EL (cell line): ENCODE data around the gene METTL25B.
A peak's percentile ranks its signal among the peaks of the same experiment; 100 is the strongest.

Experiments
- DNase-seq: peaks from one replicate; pipeline ENCODE4 v3.0.0-alpha.2; 2016

METTL25B gene

GRCh38 chr1:156773607-156774006 is 45.3 kb downstream of the METTL25B start:
- no peak for DNase-seq

GRCh38 chr1:156775799-156776198 is 47.5 kb downstream of the METTL25B start:
- no peak for DNase-seq

DNA sequence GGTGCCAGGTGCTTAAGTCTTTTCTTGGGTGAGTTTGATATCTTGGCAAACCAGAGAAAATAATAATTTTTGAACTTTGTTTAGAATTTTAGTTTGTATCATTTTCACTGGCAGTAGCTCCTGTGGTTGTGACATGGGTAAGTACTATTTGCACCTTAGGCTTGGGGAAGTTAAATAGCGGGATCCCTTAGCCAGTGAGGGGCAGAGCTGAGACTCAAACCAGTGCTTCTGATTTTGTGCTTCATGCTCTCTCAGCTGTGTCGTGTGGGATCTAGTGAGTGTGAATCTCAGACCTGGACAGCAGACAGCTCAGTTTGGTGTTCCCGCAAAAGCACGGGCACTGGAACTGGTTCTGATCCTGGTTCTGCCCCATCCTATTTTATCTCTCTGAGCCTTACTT is 48.7 kb downstream of the METTL25B start:
- DNase-seq = no peak

DNA sequence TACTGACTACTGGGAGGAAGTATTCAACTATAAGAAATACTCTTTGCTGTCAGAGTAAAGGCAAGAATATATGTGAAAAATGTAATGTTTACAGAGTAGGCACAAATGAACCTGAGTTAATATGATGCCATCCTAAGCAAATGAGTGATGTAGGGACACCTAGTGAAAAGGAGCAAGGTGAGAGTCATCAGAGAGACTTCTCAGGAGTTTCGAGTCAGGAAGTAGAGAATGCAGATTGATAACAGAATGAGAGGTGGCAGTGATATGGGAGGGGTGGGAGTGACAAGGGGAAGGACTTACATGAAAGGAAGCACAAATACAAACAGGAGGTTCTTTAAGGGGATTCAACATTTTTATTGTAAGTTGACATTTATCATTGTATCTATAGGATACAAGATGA is 49.3 kb downstream of the METTL25B start:
- DNase-seq = no peak

DNA sequence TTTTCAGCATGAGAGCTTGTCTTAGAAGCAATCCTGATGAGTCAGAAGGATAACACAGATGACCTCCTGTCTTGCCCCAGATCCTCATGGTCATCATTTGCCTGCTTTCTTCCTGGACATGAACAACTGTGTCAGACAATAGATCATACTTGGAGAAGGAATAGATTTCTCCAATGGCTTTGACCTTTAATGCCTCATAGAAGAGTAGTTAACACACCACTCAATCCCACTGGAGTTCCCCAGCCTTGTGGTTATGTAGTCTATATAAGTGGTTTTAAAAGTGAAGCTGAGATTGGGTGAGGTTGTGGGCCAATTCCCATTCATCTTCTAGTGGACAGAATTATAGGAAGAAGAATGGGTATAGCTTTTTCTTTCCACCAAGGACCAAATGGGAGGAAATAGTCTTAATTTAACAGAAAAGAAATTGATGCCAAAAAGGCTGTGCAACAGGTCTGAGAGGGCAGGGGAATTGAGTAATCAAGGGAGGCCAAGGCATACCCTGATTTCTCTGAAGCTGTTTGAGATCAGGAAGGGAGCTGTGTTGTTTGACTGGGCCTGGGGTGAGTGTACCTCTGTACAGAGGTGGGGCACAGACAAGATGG is 53.4 kb downstream of the METTL25B start:
- peak; percentile 63 for DNase-seq

DNA sequence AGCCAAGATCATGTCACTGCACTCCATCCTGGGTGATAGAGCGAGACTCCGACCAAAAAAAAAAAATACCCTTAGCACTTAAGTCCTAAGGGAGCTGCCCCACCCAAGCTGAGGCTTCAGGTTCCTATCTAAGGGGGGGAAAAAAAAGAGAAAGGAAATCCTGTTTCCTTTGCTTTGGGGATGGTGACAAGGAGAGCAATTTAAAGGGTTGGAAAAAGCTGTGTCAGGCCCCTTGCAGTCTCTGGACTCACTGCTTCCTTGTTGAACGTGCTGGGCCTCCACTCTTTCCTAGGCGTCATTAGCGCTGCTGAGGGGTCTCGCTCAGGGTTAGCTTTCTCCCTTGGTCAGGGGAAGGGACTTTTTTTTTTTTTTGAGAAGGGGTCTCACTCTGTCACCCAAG is 57.2 kb downstream of the METTL25B start:
- no peak for DNase-seq
